Measurements from ENCODE around the gene PLXNC1.

The PLXNC1 gene

DNA sequence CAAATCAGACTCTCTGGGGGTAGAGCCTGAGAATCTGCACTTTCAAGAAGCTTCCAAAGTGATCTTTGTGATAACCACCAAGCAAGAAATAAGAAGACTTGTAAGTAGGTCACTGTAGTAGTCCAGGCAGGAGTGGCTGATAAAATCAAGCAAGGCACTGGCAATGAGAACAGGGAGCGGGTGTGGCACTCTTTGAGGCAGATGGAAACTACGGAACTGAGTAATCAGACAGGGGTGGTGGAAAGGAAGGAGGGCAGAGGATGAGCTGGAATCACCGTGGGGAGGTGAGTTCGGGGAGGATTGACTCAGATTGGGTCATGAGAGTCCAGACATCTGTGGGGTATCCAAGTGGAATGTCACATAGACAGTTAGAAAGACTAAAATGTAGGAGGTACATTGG lies 44.4 kb upstream of the PLXNC1 start:
- DNase-seq (ENCODE audit: insufficient read length, low spot score) = no peak
- FAIRE-seq = no peak
- no peak for TF ChIP-seq CTCF (IDR thresholded peaks at IDR 0.05; ENCODE audit: insufficient read depth, missing control alignments)

- no peak for FAIRE-seq
- TF ChIP-seq CTCF (IDR thresholded peaks at IDR 0.05; ENCODE audit: insufficient read depth, missing control alignments) = no peak
- no peak for DNase-seq (ENCODE audit: insufficient read length, low spot score)
These were observed 40.5 kb upstream of the PLXNC1 start for GRCh38 chr12:94107910-94108309.

- TF ChIP-seq CTCF (IDR thresholded peaks at IDR 0.05; ENCODE audit: insufficient read depth, missing control alignments) = no peak
- no peak for DNase-seq (ENCODE audit: insufficient read length, low spot score)
- no peak for FAIRE-seq
These were observed 39.2 kb upstream of the PLXNC1 start for GRCh38 chr12:94109160-94109559.

DNA sequence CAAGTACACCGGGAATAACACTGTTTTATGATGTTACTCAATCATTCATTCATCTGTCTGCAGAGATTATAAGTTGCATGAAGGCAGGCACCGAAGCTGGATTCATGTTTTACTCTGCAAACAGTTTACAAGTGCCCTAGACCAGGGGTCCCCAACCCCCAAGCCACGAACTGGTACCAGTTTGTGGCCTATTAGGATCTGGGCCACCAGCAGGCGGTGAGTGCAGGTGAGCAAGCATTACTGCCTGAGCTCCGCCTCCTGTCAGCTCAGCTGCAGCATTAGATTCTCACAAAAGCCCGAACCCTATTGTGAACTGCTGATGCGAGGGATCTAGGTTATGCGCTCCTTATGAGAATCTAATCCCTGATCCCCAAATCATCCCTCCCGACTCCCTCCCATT lies 38.1 kb upstream of the PLXNC1 start:
- TF ChIP-seq CTCF (IDR thresholded peaks at IDR 0.05; ENCODE audit: insufficient read depth, missing control alignments) = no peak
- DNase-seq (ENCODE audit: insufficient read length, low spot score) (no peak), FAIRE-seq (no peak)

DNA sequence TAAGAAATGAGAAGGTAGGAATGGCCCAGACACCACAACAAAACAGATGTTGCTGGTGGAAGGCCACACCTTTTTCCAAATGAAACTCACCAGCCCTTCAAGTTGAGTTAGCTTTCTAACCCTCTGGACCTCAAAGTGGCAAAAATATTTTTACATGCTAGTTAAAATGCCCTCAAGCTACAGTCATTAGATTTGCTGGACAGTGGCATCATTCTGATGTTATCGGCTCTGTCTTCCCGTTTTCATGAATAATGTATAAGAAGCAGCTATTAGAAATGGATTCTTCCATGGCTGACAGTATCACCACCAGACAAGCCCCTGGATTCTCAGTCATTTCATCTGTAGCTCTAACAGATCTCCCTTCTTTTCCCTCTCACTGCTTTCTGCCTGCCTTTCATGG lies 37.1 kb upstream of the PLXNC1 start:
- DNase-seq (ENCODE audit: insufficient read length, low spot score) (no peak), FAIRE-seq (no peak)
- TF ChIP-seq CTCF (IDR thresholded peaks at IDR 0.05; ENCODE audit: insufficient read depth, missing control alignments) = no peak

- no peak for TF ChIP-seq CTCF (IDR thresholded peaks at IDR 0.05; ENCODE audit: insufficient read depth, missing control alignments)
- DNase-seq (ENCODE audit: insufficient read length, low spot score) (no peak), FAIRE-seq (no peak)
These were observed 36.3 kb upstream of the PLXNC1 start for GRCh38 chr12:94112121-94112520.

- no peak for FAIRE-seq
- TF ChIP-seq CTCF (IDR thresholded peaks at IDR 0.05; ENCODE audit: insufficient read depth, missing control alignments) = no peak
These were observed 34.2 kb upstream of the PLXNC1 start for GRCh38 chr12:94114166-94114565.

More at GRCh38 chr12:94114166-94114565, 34.2 kb upstream of the PLXNC1 start:
- no peak for DNase-seq (ENCODE audit: insufficient read length, low spot score)

All from D721Med (cell line).